ENCODE measurements around the gene CFC1. TPM values are rescaled to one million over a fixed set of nuclear protein-coding genes. Genes with fewer than 3 reads are reported as not detected.
"Not testable (repeated sequence)": the region's sequence is repeated elsewhere in the genome, so short reads cannot be mapped to it uniquely, and the experiment has no call there.

The CFC1 gene
- total RNA-seq, 2 donors from 2014 or later: 16.1 to 24.7 TPM

DNA sequence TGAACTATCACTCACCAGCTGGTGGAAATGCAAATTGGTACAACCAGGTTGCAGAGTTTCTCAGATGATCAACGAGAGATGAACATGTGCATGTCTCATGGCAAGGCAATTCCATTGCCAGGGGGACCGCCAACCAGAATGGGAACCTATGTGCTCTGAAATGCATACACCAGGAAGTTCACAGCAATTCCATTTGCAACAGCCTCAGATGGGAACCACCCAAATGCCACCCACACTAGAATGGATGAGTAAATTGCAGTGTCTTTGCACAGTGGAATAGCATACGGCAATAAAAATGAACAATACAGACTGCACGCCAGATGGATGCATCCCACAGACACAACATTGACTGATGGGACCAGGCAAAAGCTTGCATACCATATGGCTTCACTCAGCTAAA, 56.6 kb downstream of the CFC1 start:
- H3K27ac ChIP-seq; H3K27me3 ChIP-seq; intact Hi-C loops (cut with DNase I); DNase-seq; H3K4me1 ChIP-seq; H3K4me3 ChIP-seq; H3K36me3 ChIP-seq (replicated peaks in 1 of 2; ENCODE audit: insufficient read depth in 1 of 2, low read depth in 2 of 2); H3K9me3 ChIP-seq; ATAC-seq: not testable (repeated sequence)
- no CpG with 5 or more reads among the region's 4 CpGs for WGBS, 2 donors

Small RNA genes lying within 50 kb of the gene (small RNA-seq; reads per million reads assigned to genes)
- gene RF00017 (not detected), gene RNU6-848P (not detected)

Other genes starting within 250 kb of the CFC1 start
- gene PTPN18, start 243.5 kb downstream of the CFC1 start, total RNA-seq: 100 to 1,000 TPM in 1 of 2 donors, 10 to 100 TPM in 1; 61.7 to 156 TPM
- under 1 TPM in 1 of 2 donors, not detected in 1; under 0.01 TPM for gene POTEI, start 90.2 kb downstream of the CFC1 start, total RNA-seq
- not detected for gene CFC1B, start 78.4 kb downstream of the CFC1 start, total RNA-seq
- under 1 TPM in 1 of 2 donors, not detected in 1; 0.52 TPM for gene POTEJ, start 11.9 kb upstream of the CFC1 start, total RNA-seq
- not detected for gene GPR148, start 129.5 kb upstream of the CFC1 start, total RNA-seq
- under 1 TPM; 0.33 to 0.78 TPM for gene AMER3, start 156.0 kb upstream of the CFC1 start, total RNA-seq
- 10 to 100 TPM; 28.8 to 39.9 TPM for gene ARHGEF4, start 237.3 kb upstream of the CFC1 start, total RNA-seq

Measured in body of pancreas (tissue), 4 donors.